Left lobe of liver (tissue), 2 donors: ENCODE measurements around the gene LCE2A. TPM values are rescaled to one million over a fixed set of nuclear protein-coding genes. Genes with fewer than 3 reads are reported as not detected.
"Not testable (repeated sequence)": the region's sequence is repeated elsewhere in the genome, so short reads cannot be mapped to it uniquely, and the experiment has no call there.

Experiments used
- ATAC-seq: fragments of 200-7000 bp; cut with Tn5 transposase; one replicate; pipeline ENCODE4 v1.9.1; 2020; ENCODE audit warnings: mild to moderate bottlenecking, moderate library complexity
- DNase-seq: peaks from one replicate; pipeline ENCODE4 v3.0.0-alpha.2; 2020; ENCODE audit warnings: low spot score
- total RNA-seq: library from RNA; stranded (reverse); gene quantifications from one replicate; pipeline ENCODE4 v1.2.1, GENCODE V29; 2021
- donor health status: DM: no; HTN: no; CAD: no; lungs with moderate emphysema.
- donor health status: DM: no; HTN: yes; CAD: no.

The LCE2A gene, protein sequence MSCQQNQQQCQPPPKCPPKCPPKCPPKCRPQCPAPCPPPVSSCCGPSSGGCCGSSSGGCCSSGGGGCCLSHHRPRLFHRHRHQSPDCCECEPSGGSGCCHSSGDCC
- not detected for total RNA-seq

DNA sequence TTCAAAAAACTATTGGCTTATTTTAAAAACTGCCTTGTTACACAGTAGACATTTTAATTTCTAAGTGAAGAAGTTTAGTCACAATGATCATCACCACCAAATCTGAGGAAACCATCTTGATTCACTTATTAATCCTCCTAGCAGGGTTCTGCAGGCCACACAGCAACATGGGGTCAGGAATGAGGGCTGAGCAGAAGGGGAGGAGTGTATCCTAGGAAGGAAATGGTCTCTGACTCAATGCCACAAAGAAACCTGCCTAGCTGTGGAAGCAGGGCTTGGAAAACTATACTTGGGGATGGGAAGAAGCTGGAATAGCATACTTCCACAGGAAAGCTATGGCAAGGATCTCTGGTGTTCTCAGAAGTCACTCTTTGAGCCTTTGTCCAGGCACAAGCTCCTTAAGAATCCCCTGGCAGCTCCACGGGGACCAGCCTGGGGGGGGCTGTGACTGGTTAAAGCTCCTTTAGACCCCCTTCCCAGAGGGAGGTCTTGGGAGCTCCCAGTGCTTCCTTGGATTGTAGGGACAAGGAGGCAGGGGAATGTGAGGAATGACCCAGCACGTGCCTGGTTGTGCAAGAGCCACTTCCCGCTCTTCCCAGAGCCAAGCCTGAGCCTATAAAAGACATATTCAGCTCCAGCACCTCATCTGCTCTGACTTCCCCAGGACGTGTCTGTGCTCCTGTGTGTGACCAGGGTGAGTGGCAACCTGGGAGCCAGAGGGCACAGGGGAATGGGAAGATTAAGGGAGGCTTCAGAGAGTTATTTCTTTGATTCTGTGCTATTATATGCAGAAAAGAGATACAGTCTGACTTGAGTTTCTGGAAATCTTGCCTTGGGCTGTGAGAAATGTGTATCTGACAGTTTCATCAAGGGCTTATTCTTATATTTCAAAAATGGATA, at the start of gene LCE2A:
TSS of gene LCE2A (plus strand) at position 645 of the 900 bp plus-strand sequence. CDS start 557 bp downstream, outside the sequence.
- DNase-seq (no peak), ATAC-seq (no peak)

DNA sequence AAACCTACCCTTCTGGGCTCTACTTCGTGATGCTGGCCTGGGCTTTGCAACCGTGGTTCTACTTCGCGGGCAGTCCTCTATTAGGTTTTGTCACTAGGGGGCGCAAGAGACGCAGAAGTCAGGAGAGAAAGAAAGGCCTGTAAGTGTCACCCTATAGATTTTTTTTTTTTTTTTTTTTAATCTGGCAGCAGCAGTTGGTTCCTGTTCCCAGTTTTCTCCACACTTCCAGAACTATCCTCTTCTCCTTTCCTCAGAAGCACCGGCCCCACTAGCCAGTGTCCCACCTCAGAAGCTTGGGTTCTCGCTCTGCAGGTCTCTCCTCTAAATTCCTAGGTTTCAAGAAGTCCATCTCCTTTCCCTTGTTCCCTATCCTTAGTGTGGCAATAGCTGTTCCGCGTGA, 44.0 kb upstream of the LCE2A start:
- DNase-seq (peak; percentile 52), ATAC-seq (peak; percentile 77)

DNA sequence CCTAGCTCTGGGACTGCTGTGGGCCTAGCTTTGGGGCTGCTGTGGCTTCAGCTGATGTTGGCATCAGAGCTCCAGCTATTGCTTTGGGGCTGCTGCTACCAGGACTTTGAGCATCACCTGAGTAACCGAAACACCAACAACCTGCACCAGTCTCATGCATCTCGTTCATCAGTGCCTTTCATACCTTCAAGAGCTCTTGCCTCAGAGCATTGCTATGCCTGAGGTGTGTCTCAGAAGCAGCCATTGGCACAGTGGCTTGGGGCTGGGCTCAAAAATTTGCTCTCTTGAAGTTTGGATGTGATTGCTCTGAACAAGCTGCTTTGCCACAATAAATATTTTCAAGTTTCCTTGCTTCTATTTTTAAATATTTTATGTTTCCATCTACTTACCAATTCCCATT, 41.7 kb upstream of the LCE2A start:
- no peak for ATAC-seq

DNA sequence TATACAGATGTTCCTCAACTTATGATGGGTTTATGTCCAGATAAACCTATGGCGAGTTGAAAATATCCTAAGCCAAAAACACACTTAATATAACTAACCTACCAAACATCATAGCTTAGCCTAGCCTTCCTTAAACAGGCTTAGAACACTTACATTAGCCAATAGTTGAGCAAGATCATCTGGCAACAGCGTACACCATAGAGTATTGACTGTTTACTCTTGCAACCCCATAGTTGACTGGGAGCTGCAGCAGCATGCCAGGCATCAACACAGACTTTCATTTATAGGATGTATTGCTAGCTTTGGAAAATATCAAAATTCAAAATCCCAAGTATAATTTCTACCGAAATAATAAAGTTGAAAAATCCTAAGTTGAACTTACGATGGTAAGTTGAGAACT, 40.5 kb upstream of the LCE2A start:
- peak; percentile 76 for ATAC-seq
- DNase-seq, result no peak

More for the DNA sequence above, 41.7 kb upstream of the LCE2A start:
- DNase-seq, result no peak

DNA sequence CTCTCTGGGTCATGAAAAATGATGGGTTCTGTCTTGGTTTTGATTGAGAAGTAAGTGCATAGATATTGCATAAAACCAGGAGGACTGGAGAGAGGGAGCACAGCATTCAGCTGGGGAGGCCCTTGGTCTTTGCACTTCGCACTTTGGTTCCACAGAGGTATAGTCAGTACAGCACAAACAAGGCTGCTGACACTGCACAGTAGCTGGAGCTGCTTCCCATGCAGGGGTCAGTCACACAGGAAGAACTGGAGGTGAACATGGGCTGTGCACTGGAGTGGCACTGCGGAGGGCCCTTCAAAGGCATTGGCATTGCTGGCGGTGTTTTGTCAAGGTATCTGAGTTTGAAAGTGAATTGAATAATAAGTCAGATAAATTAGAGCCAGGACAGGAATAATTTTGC, 39.5 kb upstream of the LCE2A start:
- ATAC-seq (peak; percentile 90), DNase-seq (peak; percentile 78)

DNA sequence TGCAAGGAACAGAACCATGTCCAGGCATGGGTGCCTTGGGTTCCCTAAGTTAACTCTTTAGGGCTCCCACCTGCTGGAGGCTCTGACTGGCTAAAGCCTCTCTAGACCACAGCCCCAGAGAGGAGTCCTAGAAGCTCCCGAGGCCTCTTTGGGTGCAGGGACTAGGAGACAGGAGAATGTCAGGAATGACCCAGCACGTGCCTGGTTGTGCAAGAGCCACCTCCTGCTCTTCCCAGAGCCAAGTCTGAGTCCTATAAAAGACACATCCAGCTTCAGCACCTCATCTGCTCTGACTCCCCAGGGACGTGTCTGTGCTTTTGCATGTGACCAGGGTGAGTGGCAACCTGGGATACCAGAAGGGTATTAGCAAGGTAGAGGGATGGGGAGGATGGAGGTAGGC, 35.0 kb upstream of the LCE2A start, which contains the start of gene LCE2D:
TSS of gene LCE2D (plus strand) at position 283 of the 400 bp plus-strand sequence. CDS start 726 bp downstream, outside the sequence.
- ATAC-seq (no peak), DNase-seq (no peak)

DNA sequence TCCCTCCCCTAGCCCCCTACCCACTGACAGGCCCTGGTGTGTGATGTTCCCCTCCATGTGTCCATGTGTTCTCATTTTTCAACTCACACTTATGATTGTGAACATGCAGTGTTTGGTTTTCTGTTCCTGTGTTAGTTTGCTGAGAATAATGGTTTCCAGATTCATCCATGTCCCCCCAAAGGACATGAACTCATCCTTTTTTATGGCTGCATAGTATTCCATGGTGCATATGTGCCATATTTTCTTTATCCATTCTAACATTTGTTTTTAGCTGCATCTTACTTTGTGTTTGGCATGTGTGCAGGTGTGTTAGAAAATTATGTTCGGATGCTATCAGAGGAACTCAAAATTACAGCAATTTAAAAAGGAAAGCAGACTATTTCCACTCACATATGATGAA, 32.0 kb upstream of the LCE2A start:
- DNase-seq, ATAC-seq: not testable (repeated sequence)

DNA sequence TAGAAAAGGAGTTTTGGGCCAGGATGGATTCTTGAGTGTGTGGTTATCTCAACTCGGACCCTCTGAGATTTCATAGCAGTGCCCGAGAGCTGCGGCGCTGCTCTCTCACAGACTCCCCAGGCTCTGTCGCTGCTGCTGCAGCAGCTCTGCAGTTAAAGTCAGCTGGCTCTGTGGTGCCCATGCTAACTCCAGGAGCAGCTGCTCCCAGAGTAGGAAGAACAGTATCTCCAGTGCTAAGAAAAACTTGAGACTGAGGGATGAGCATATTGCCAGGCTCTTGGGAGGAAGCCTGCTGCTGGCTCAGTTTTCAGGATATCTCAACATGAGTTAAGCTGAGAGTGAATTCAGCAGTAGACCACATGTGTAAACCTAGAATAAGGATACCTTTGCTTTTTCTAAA, 30.5 kb upstream of the LCE2A start:
- ATAC-seq (no peak), DNase-seq (no peak)

DNA sequence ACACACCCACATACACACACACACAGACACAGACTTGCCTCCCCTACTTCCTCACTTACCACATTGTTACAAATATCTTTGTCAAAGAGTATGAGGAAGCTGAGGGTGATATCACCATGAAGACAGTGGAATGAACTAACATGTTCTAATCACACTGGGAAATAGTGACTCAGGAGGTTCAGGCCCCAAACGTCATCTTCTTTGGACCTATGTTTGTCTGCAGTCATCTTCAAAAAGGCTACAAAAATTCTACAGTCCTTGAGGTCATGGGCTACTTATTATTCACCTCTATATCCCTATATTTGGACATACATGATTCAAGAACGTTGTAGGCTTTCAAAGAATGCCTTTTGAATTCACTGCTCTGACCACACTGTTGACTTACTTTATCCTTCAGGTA, 25.1 kb upstream of the LCE2A start:
- DNase-seq, result no peak
- no peak for ATAC-seq

DNA sequence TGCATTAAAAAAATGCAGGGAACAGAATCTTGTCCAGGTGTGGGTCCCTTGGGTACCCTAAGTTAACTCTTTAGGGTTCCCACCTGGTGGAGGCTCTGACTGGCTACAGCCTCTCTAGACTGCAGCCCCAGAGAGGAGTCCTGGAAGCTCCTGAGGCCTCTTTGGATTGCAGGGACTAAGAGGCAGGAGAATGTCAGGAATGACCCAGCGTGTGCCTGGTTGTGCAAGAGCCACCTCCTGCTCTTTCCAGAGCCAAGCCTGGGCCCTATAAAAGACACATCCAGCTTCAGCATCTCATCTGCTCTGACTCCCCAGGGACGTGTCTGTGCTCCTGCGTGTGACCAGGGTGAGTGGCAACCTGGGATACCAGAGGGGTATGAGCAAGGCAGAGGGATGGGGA, 23.2 kb upstream of the LCE2A start, which contains the start of gene LCE2C:
TSS of gene LCE2C (plus strand) at position 297 of the 400 bp plus-strand sequence. CDS start 737 bp downstream, outside the sequence.
- not testable (repeated sequence) for ATAC-seq, DNase-seq

DNA sequence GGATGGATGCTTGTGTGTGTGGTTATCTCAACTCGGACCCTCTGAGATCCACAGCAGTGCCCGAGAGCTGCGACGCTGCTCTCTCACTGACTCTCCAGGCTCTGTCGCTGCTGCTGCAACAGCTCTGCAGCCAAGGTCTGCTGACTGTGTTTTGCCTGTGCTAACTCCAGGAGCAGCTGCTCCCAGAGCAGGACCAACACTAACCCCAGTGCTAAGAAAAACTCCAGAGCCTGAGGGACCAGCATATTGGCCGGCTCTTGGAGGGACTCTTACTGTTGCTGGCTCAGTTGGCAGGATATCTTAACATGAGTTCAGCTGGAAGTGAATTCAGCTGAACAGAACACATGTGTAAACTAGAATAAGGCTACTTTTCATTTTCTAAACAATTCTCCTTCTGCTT, 18.7 kb upstream of the LCE2A start:
- ATAC-seq (no peak), DNase-seq (no peak)

DNA sequence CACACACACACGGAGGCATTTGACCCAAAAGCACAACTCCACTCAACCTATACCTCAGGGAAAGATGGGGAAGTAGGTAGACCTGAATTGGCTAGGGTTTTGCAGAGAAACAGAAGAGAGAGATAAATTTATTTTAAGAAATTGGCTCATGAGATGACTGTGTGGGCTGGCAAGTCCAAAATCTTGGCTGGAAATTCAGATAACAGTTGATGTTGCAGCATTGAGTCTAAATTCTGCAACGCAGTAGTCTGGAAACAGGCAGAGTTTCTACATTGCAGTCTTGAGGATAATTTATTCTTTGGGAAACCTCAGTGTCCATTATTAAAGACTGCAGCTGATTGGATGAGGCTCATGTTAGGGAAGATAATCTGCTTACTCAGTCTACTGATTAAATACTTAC, 16.5 kb upstream of the LCE2A start:
- no peak for ATAC-seq
- DNase-seq, result no peak

DNA sequence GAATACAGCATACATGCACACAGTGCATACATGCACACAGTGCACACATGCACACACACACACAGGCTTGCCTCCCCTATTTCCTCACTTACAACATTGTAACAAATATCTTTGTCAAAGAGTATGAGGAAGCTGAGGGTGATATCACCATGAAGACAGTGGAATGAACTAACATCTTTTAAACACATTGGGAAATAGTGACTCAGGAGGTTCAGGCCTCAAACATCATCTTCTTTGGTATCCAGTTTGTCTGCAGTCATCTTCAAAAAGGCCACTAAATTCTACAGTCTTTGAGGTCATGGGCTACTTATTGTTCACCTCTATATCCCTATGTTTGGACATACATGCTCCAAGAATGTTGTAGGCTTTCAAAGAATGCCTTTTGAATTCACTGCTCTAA, 14.3 kb upstream of the LCE2A start:
- DNase-seq (no peak), ATAC-seq (no peak)

DNA sequence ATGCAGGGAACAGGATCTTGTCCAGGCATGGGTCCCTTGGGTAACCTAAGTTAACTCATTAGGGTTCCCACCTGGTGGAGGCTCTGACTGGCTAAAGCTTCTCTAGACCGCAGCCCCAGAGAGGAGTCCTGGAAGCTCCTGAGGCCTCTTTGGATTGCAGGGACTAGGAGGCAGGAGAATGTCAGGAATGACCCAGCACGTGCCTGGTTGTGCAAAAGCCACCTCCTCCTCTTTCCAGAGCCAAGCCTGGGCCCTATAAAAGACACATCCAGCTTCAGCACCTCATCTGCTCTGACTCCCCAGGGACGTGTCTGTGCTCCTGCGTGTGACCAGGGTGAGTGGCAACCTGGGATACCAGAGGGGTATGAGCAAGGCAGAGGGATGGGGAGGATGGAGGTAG, 12.3 kb upstream of the LCE2A start, which contains the start of gene LCE2B:
TSS of gene LCE2B (plus strand) at position 301 of the 400 bp plus-strand sequence. CDS start 721 bp downstream, outside the sequence.
- ATAC-seq, DNase-seq: not testable (repeated sequence)

DNA sequence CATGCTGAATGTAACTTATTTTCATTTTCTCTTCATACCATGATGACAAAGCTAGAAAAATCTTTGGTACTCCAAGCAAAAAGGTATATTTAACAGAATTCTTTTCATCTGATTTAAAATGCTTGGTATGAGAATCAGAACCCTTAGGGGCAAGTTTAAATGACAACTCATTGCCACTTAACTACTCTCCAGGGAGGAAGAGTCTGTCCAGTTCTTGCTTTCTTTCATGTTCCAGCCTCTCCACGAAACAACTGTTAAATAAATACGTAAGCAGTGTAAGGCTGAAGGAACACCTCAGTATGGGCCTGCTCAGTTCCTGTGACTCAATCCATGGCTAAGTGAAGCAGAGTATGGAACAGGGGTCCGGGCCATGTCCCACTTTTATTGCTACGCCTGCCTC, 1.6 kb downstream of the LCE2A start:
- DNase-seq, result no peak
- no peak for ATAC-seq

DNA sequence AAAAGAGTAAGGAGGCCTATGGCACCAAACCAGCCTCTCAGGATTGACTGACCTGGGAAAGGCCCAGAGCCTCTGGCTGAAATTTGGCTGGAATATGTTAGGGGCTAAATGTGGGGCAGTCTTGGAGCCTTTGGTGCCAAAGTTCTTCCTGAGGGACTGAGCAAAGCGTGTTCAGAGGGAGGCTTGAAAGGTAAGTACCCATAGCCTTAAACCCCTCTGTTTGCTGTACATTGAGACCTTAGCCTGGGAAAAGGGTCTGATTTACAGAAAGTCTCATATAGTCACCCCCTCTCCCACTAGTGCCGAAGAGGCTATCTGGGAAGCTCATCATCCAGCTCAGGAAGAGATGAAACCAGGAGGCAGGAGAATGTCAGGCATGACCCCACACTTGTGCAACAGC, 9.7 kb downstream of the LCE2A start, which contains the start of gene LCE4A:
TSS of gene LCE4A (plus strand) at position 301 of the 400 bp plus-strand sequence. CDS start 916 bp downstream, outside the sequence.
- DNase-seq (no peak), ATAC-seq (no peak)

DNA sequence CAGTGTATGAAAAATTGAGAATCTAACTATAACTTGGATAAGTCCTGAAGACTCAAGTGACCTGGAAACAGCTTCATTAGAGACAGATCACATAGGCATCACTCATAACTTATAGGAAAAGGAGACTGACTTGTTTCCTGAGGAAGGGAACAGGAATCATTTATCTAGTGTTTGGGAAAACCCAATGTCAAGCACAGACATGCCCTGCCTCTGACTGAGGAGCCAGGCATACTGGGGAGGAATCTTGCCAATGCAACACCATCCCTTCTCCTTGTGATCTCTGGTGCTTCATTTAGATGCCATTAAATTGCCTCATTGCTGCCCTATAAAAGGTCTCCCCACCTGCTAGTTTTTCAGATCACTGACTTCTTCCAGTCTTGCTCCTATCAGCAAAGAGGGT, 20.1 kb downstream of the LCE2A start:
- no peak for DNase-seq
- no peak for ATAC-seq

DNA sequence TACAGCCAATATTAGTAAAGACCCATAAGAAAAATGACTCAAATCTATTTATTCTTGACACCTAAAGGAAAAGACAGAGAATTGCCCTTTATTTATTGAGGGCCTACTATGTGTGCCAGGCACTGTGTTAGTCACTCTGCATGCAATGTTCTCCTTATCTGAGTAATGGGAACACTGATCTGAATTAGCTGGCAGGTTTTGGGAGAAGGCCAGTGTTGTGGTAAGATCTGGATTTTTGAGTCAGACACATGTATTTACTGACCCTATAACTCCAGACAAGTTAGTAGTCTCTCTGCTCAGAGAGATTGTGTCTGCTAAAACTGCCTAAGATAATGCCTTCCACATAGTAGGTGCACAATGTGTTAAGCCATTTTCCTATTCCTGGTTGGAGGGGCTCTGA, 27.1 kb downstream of the LCE2A start:
- ATAC-seq, result no peak

DNA sequence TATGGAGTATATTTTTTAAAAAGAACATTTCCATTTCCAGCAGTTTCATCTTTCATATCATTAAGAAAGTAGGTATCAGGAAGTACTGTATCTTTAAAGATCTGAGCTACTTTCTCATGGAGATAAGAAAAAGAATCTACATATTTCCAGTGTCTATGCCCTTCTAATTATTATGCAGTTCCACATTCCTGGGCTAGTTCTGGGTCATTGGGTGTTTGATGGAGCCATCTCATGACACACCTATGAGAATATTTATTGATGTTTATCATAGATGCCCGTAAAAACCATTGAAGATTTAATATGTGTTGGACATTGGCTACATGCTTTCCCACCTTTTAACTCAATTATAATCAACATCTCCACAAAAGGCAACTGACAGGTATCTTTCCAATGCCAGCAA, 30.8 kb downstream of the LCE2A start:
- ATAC-seq (no peak), DNase-seq (no peak)

More for the DNA sequence above, 27.1 kb downstream of the LCE2A start:
- no peak for DNase-seq

DNA sequence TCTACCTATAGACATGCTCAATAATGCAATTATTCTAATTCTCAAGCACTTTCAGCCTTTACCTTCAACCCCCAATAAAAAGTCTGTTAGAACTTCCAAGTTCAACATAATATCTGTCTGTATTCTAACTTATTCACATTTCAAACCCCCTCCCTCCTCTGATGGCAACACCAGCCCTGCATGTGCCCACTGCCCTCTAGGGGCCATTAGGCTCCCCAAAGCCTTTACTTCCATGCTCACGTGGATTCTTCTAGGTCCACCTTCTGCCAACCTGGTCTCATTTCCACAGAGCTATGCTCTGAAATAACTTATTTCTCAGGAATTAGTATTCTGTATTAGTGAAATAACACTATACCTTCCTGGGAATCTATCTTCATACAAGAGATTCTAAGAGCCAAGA, 37.5 kb downstream of the LCE2A start:
- no peak for DNase-seq
- peak; percentile 79 for ATAC-seq

DNA sequence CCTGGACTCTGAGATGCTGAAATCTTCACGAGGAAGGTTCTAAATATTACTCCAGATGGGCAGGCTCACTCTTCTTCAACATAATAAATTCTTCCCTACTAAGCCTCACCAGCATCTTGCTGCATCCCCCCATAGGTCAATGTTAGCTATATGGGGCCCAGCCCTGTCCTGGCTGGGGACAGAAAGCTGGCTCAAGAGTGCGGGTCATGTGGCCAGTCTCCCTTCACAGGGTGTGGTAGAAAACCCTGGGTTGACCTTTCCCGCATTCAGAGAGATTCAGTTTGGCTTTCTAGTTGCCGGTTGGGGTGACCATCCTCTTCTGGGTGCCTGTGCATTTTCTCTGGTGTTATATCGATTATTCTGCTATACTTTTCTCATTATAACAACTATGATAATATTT, 39.9 kb downstream of the LCE2A start:
- ATAC-seq, result no peak

DNA sequence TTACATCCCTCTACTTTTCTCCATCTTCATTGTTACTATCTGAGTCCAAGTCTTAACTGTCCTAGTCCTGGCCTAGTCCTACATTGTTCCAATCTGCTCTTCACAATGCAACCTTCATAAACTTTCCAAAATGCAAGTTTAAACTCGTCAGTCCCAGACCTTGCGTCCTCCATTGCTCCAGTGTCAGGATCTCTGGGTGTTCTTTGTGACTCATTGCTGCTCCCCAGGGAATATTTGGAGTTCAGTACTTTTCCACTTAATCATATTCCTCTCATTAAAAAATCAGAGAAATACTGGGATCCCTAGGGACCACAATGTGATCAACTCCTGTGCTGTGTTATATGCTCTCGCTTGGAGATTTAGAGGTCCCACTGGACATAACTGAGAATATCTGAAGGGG, 41.7 kb downstream of the LCE2A start:
- ATAC-seq, result no peak
- DNase-seq, result no peak

More for the DNA sequence above, 39.9 kb downstream of the LCE2A start:
- DNase-seq, result no peak
